B cell (primary cell): ENCODE data around the gene CCNYL1.

Source experiments
- EZH2 ChIP-seq: IDR thresholded peaks from 2 replicates; pipeline ENCODE4 v1.6.1; 2012; ENCODE audit warnings: borderline replicate concordance, low read depth, mild to moderate bottlenecking, moderate library complexity, low read length; ENCODE audit not compliant: insufficient read depth, poor library complexity, severe bottlenecking
- TF ChIP-seq, protein P1 (sequence below): fragments of 200-600 bp; IDR thresholded peaks from one replicate; pipeline ENCODE4 v1.8.0; 2022; ENCODE audit warnings: antibody characterized with exemption, mild to moderate bottlenecking

DNA sequence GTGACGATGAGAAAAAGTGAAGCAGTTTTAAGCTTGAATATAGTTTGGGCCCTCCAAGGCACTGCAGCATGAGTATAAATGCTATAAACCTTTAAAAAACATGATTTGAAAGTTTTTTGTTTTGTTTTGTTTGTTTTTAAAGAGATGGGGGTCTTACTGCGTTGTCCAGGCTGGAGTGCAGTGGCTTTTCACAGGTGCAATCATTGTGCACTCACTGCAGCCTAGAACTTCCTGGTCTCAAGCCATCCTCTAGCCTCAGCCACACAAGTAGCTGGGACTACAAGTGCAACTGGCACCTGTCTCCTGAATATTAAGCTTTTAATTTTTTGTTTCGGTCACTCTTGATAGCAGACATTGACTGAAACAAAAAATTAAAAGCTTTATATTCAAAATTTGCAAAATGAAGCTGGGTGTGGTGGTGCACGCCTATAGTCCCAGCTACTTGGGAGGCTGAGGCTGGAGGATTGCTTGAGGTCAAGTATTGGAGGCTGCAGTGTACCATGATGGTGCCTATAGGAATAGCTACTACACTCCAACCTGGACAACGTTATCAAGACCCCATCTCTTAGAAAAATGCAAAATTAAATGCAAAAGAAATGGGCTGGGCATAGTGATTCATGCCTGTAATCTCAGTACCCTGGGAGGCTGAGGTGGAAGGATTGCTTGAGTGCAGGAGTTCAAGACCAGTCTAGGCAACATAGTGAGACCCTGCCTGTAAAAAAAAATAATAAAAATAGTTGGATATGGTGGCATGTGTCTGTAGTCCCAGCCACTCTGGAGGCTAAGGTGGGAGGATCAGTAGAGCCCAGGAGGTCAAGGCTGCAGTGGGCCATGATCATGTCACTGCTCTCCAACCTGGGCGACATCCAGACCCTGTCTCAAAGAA, 43.3 kb downstream of the CCNYL1 start:
- TF ChIP-seq, protein P1, sequence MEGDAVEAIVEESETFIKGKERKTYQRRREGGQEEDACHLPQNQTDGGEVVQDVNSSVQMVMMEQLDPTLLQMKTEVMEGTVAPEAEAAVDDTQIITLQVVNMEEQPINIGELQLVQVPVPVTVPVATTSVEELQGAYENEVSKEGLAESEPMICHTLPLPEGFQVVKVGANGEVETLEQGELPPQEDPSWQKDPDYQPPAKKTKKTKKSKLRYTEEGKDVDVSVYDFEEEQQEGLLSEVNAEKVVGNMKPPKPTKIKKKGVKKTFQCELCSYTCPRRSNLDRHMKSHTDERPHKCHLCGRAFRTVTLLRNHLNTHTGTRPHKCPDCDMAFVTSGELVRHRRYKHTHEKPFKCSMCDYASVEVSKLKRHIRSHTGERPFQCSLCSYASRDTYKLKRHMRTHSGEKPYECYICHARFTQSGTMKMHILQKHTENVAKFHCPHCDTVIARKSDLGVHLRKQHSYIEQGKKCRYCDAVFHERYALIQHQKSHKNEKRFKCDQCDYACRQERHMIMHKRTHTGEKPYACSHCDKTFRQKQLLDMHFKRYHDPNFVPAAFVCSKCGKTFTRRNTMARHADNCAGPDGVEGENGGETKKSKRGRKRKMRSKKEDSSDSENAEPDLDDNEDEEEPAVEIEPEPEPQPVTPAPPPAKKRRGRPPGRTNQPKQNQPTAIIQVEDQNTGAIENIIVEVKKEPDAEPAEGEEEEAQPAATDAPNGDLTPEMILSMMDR = no peak
- TF ChIP-seq EZH2 = no peak
